Measurements from ENCODE around the gene KLF13. TPM values are rescaled to one million over a fixed set of nuclear protein-coding genes. Genes with fewer than 3 reads are reported as not detected.

Gene KLF13
- total and polyA plus RNA-seq, 2 donors (not counting 1 experiment from before 2014, with no cell fraction given): 39.6 to 42.9 TPM

GRCh38 chr15:31359702-31360111 lies 33.1 kb downstream of the KLF13 start:
- H3K27me3 ChIP-seq (ENCODE audit: control insufficient read depth, insufficient read depth, low read length): no peaks in the 10 kb centered on the region
- no peak overlapping the region for H3K27ac ChIP-seq (ENCODE audit: insufficient read depth, low read length)
- no peaks in the 10 kb centered on the region for H3K36me3 ChIP-seq (ENCODE audit: control insufficient read depth, insufficient read depth, low read length)
- H4K20me1 ChIP-seq (ENCODE audit: control insufficient read depth, extremely low read depth, insufficient read depth, low read length): no peaks in the 10 kb centered on the region
- H3K9ac ChIP-seq (ENCODE audit: insufficient read depth, low read length): no peak overlapping the region
- no peak for TF ChIP-seq EZH2 (IDR thresholded peaks at IDR 0.05; ENCODE audit: low read length, missing control alignments)
- no peak for TF ChIP-seq CTCF (conservative IDR thresholded peaks at IDR 0.05 in 1 of 2, IDR thresholded peaks at IDR 0.05 in 1 of 2; ENCODE audit: low read depth in 1 of 2, low read length in 2 of 2)
- H3K9me3 ChIP-seq (ENCODE audit: control insufficient read depth, insufficient read depth, low read depth, low read length): no peaks in the 10 kb centered on the region
- no peak for DNase-seq (ENCODE audit: low read depth in 2 of 2)
- H3K4me1 ChIP-seq (ENCODE audit: control insufficient read depth, extremely low read depth, insufficient read depth, low read length): no peaks in the 10 kb centered on the region
- no peak overlapping the region for H2AFZ ChIP-seq (ENCODE audit: low read length)
- no peak overlapping the region for H3K4me3 ChIP-seq (replicated peaks in 1 of 4; ENCODE audit: control extremely low read depth in 1 of 4, insufficient read depth in 1 of 4, low read depth in 3 of 4, low read length in 4 of 4)
- peaks cover 60% of the 10 kb centered on the region for H3K79me2 ChIP-seq (ENCODE audit: control insufficient read depth, insufficient read depth, low read length)
- no peak overlapping the region for H3K4me2 ChIP-seq (ENCODE audit: extremely low read depth, insufficient read depth, low read length)

DNA sequence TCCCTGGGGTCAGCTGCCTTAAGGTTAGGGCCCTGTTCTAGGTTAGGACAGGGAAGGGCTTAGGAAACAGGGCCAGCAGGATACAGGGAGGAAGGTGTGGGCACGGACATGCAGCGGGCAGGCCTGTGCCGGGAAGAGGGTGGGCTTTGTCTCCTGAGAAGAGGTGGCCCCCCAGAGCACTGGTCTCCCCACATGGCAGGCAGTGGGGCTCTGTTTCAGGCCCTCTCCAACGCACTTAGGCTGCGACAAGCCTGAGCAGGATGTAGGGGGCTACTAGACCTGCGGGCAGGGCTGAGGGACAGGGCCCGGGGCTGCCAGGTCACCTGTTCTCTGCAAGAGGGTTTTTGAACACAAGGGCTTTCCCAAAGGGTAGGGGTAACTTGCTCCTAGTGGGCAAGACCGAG lies 33.5 kb downstream of the KLF13 start:
- Histone ChIP-seq H3K4me1 (ENCODE audit: control insufficient read depth, extremely low read depth, insufficient read depth, low read length) (no peaks in the 10 kb centered on the region), H3K27me3 (ENCODE audit: control insufficient read depth, insufficient read depth, low read length) (no peaks in the 10 kb centered on the region)

More for the DNA sequence above, 33.5 kb downstream of the KLF13 start:
- Histone ChIP-seq H3K9ac (ENCODE audit: insufficient read depth, low read length) (no peak overlapping the region), H4K20me1 (ENCODE audit: control insufficient read depth, extremely low read depth, insufficient read depth, low read length) (no peaks in the 10 kb centered on the region), H3K4me2 (ENCODE audit: extremely low read depth, insufficient read depth, low read length) (no peak overlapping the region), H3K36me3 (ENCODE audit: control insufficient read depth, insufficient read depth, low read length) (no peaks in the 10 kb centered on the region), H2AFZ (ENCODE audit: low read length) (no peak overlapping the region), H3K79me2 (ENCODE audit: control insufficient read depth, insufficient read depth, low read length) (peaks cover 60% of the 10 kb centered on the region), H3K9me3 (ENCODE audit: control insufficient read depth, insufficient read depth, low read depth, low read length) (no peaks in the 10 kb centered on the region), H3K4me3 (replicated peaks in 1 of 4; ENCODE audit: control extremely low read depth in 1 of 4, insufficient read depth in 1 of 4, low read depth in 3 of 4, low read length in 4 of 4) (no peak overlapping the region), H3K27ac (ENCODE audit: insufficient read depth, low read length) (no peak overlapping the region)
- TF ChIP-seq EZH2 (IDR thresholded peaks at IDR 0.05; ENCODE audit: low read length, missing control alignments) (no peak), CTCF (conservative IDR thresholded peaks at IDR 0.05 in 1 of 2, IDR thresholded peaks at IDR 0.05 in 1 of 2; ENCODE audit: low read depth in 1 of 2, low read length in 2 of 2) (no peak)
- no peak for DNase-seq (ENCODE audit: low read depth in 2 of 2)
